Muscle of back (tissue), 13 donors: ENCODE results near the gene RNPEPL1. TPM values are rescaled to one million over a fixed set of nuclear protein-coding genes. Genes with fewer than 3 reads are reported as not detected.
"Not testable (repeated sequence)": the region's sequence is repeated elsewhere in the genome, so short reads cannot be mapped to it uniquely, and the experiment has no call there.

Experiments used
- DNase-seq, 3 donors: peaks; one replicate each; pipeline versions ENCODE4 v3.0.0 to v3.0.0-alpha.2; 2013
- long read RNA-seq, 9 donors: transcript quantifications; one replicate each; lab custom pipeline, GENCODE V29; 2026
- polyA plus RNA-seq, 10 donors: library from polyadenylated mRNA; unstranded; fragments of 120-200 nt; gene quantifications; one replicate each; pipeline ENCODE4 v1.2.1, GENCODE V29; 2013; ENCODE audit not compliant: insufficient read length in 10 of 10

RNPEPL1 gene
- polyA plus RNA-seq = 10 to 100 TPM; 23.6 to 35.6 (median 26.6) TPM
- long read RNA-seq, donor 1, full-length matches to known transcripts = 4 of 4 reads
- long read RNA-seq, donor 1, partial matches to known transcripts = 0 of 4 reads
- long read RNA-seq, donor 1, other reads (novel, unspliced or antisense) = 0 of 4 reads
- long read RNA-seq, donor 2, full-length matches to known transcripts = 5 of 5 reads
- long read RNA-seq, donor 2, partial matches to known transcripts = 0 of 5 reads
- long read RNA-seq, donor 2, other reads (novel, unspliced or antisense) = 0 of 5 reads
- long read RNA-seq, donor 3 = 0 reads
- long read RNA-seq, donor 4 = 0 reads
- long read RNA-seq, donor 5, full-length matches to known transcripts = 5 of 5 reads
- long read RNA-seq, donor 5, partial matches to known transcripts = 0 of 5 reads
- long read RNA-seq, donor 5, other reads (novel, unspliced or antisense) = 0 of 5 reads
- long read RNA-seq, donor 6, full-length matches to known transcripts = 7 of 7 reads
- long read RNA-seq, donor 6, partial matches to known transcripts = 0 of 7 reads
- long read RNA-seq, donor 6, other reads (novel, unspliced or antisense) = 0 of 7 reads
- long read RNA-seq, donor 7, full-length matches to known transcripts = 8 of 19 reads
- long read RNA-seq, donor 7, partial matches to known transcripts = 11 of 19 reads
- long read RNA-seq, donor 7, other reads (novel, unspliced or antisense) = 0 of 19 reads
- long read RNA-seq, donor 8, full-length matches to known transcripts = 8 of 8 reads
- long read RNA-seq, donor 8, partial matches to known transcripts = 0 of 8 reads
- long read RNA-seq, donor 8, other reads (novel, unspliced or antisense) = 0 of 8 reads
- long read RNA-seq, donor 9, full-length matches to known transcripts = 1 of 1 reads
- long read RNA-seq, donor 9, partial matches to known transcripts = 0 of 1 reads
- long read RNA-seq, donor 9, other reads (novel, unspliced or antisense) = 0 of 1 reads

GRCh38 chr2:240567872-240568677 lies at the start of gene RNPEPL1:
Gene RNPEPL1 (plus strand): TSS chr2:240568484. CDS start chr2:240568587, 103 bp downstream.
- DNase-seq = peak in 1 of 3 donors; percentile 66

- no peak for DNase-seq
These were observed 49.3 kb upstream of the RNPEPL1 start for GRCh38 chr2:240518981-240519380.

- DNase-seq = peak in 2 of 3 donors; percentile 15 to 54
These were observed 48.7 kb upstream of the RNPEPL1 start for GRCh38 chr2:240519396-240520129.

- DNase-seq = peak in 1 of 3 donors; percentile 19
These were observed 47.9 kb upstream of the RNPEPL1 start for GRCh38 chr2:240520130-240520973.

- DNase-seq = no peak
These were observed 47.3 kb upstream of the RNPEPL1 start for GRCh38 chr2:240520974-240521350.

DNA sequence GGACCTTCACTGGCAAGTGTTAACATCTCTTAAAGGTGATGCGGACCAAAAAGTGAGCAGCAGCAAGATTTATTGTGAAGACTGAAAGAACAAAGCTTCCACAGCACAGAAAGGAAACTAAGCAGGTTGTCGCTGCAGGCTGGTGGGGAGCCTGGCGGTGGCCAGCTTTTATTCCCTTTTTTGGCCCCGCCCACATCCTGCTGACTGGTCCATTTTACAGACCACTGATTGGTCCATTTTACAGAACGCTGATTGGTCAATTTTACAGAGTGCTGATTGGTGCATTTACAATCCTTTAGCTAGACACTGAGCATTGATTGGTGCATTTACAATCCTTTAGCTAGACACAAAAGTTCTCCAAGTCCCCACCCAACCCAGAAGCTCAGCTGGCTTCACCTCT lies 46.4 kb upstream of the RNPEPL1 start:
- DNase-seq = not testable (repeated sequence)

DNA sequence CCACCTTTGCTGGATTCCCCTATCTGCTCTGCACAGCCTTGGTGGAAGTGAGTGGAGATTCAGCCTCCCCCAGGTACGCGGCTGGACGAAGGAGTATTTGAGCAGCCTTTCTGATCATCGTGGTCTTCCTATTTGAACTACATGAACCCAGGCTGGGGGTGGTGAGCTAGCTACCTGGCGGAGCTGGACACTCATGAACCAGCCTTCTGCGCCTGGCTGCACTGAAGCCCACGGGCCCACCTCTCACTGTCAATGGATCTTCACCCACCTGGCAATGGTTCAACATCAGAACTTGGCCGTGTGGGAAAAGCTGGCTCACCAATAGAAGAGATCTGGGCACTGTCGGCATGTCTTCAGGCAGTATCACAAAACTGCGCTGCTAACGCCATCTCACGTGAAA lies 45.9 kb upstream of the RNPEPL1 start:
- DNase-seq = no peak

DNA sequence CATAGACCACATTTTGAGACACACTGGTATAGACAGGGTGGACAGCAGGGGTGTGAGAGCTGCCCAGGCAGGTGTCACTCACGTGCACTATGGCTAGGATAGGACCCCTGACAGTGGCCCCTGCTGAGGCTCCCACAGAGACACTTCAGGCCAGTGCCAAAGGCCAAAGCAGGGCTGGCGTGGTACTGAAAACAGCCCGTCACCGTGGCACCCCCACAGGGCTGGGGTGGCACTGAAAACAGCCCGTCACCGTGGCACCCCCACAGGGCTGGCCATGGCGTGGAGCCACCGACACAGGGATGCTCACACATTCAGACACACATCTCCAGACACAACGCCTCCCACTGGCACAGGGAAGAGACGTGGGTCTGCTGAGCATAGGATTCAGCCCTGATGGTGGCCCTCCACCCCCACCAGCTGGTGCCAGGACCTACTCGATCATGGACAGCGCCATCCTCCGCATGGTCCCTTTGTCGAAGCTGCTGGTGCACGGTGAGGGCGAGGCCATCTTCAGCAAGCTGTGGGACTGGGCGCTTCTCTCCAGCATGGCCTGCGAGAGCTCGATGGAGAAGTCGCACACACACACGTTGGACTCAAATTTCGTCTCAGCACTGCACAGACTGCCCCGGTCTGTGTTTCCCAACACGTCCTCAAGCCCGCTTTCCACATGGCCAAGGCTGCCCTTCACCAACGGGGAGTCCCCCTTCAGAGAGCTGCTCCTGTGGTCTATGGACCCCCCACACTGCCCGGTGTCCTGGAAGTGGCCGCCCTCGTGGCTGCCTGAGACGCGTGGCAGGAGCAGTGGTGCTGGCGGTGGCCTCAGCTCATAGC lies 44.6 kb upstream of the RNPEPL1 start:
- DNase-seq = no peak

GRCh38 chr2:240524963-240525718 lies 43.1 kb upstream of the RNPEPL1 start:
- no peak for DNase-seq

- DNase-seq = no peak
These were observed 42.5 kb upstream of the RNPEPL1 start for GRCh38 chr2:240525802-240526201.

- no peak for DNase-seq
These were observed 41.8 kb upstream of the RNPEPL1 start for GRCh38 chr2:240526521-240526920.

- DNase-seq = no peak
These were observed 41.0 kb upstream of the RNPEPL1 start for GRCh38 chr2:240527153-240527750.

- no peak for DNase-seq
These were observed 39.8 kb upstream of the RNPEPL1 start for GRCh38 chr2:240528406-240529040.

DNA sequence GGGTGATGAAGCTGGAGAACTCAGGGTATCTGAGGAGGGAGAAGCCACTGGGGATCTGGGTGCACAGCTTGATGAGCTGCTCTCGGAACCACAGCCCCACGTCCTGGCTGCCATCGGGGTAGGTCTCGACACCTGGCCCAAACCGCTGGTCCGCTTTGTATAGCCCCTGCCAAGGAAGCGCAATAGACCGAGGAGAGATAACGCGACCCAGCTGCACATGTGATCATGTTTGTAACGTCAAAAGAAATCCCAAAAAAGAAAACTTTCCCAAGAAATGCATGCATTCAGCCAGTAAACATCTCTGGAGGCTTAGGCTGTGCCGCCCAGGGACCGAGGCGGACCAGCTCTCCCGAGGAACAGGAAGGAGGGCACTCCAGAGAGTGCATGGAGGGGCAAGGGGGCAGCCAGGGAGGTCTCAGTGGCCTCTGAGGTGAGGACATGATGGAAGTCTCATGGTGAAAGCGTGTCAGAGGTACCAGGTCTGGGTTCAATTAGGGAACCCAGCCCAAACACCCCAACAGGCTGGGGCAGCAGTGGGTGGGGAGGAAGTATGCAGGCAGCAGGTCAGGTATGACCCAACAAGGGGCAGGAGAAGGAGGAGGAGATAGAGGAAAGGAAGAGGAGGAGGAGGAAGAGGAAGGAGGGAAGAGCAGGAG lies 38.8 kb upstream of the RNPEPL1 start:
- DNase-seq = no peak

GRCh38 chr2:240530181-240530580 lies 38.1 kb upstream of the RNPEPL1 start:
- DNase-seq = no peak

GRCh38 chr2:240531038-240531437 lies 37.2 kb upstream of the RNPEPL1 start:
- no peak for DNase-seq
